RWPE2 (cell line): Measurements from ENCODE around the gene PACS1.
A peak's percentile ranks its signal among the peaks of the same experiment; 100 is the strongest.

ENCODE experiments used
- ATAC-seq: fragments of 200-7000 bp; cut with Tn5 transposase; 3 replicates; pipeline ENCODE4 v1.9.1; 2021; ENCODE audit warnings: low read depth
- DNase-seq: peaks from one replicate; pipeline ENCODE4 v3.0.0-alpha.2; 2020; ENCODE audit warnings: low spot score
- H3K27ac ChIP-seq: fragments of 450-650 bp; 2 replicates; pipeline ENCODE4 v1.5.1; 2017; ENCODE audit warnings: mild to moderate bottlenecking; ENCODE audit not compliant: poor library complexity, severe bottlenecking
- H3K27me3 ChIP-seq: fragments of 250-450 bp; sonication (Bioruptor Pico); 2 replicates; pipeline ENCODE4 v1.5.1; 2021; ENCODE audit warnings: mild to moderate bottlenecking, moderate library complexity; ENCODE audit not compliant: insufficient read depth, poor library complexity, severe bottlenecking
- H3K36me3 ChIP-seq: fragments of 250-450 bp; sonication (Bioruptor Pico); 2 replicates; pipeline ENCODE4 v1.5.1; 2020; ENCODE audit warnings: low read depth, mild to moderate bottlenecking, moderate library complexity
- H3K4me1 ChIP-seq: fragments of 250-450 bp; sonication (Bioruptor Pico); 2 replicates; pipeline ENCODE4 v1.5.1; 2021; ENCODE audit warnings: mild to moderate bottlenecking, moderate library complexity; ENCODE audit not compliant: insufficient read depth, poor library complexity, severe bottlenecking
- H3K4me3 ChIP-seq: fragments of 250-450 bp; sonication (Bioruptor Pico); 2 replicates; pipeline ENCODE4 v1.5.1; 2021; ENCODE audit warnings: mild to moderate bottlenecking, moderate library complexity; ENCODE audit not compliant: severe bottlenecking
- H3K9me3 ChIP-seq: fragments of 250-450 bp; sonication (Bioruptor Pico); 2 replicates; pipeline ENCODE4 v1.5.1; 2021; ENCODE audit warnings: mild to moderate bottlenecking, moderate library complexity; ENCODE audit not compliant: severe bottlenecking
- TF ChIP-seq, protein P1 (sequence below): fragments of 450-650 bp; IDR thresholded peaks from one replicate; pipeline ENCODE4 v1.5.1; 2017; ENCODE audit warnings: mild to moderate bottlenecking, moderate library complexity; ENCODE audit not compliant: poor library complexity, severe bottlenecking

The PACS1 gene

DNA sequence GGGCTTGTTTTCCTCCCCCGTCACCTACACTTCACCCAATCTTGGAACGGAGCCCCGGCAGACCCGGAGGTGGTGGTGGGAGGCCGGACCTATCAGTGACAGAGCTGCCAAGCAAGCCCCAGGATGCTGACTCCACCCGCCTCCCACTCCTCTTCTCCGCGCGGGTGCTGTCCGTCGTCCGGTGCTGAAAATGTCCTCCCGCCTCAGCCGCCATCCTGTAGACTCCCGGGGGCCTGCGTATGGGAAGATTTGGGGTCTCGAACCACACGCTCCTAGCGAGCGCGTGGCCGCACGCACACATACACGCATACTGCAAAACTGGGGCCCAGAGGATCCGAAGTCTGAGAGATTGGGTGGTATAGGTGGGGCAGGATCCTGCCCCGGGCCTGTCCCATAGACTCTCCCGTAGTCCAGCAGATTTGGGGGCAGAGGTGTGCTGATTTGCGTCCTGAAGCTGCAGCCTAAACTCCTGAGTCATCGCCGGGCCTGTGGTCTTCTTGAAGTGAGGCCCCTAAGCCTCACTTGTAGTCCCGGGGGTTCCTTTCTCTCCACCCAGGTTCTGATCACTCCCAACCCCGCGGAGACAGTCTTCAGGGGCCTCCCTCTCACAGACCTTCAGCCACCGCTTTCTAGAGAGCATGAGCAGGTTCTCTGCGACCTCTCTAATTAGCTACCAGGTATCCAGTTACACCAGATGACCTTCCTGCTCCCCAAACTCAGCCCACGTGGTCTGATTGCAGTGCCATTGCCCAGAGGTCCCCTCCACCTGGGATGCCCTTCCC is 219.7 kb downstream of the PACS1 start:
- peak; percentile 41 for ATAC-seq
- peak; percentile 86 for DNase-seq
- Histone ChIP-seq H3K9me3 (no peaks in the 10 kb centered on the region), H3K27me3 (peaks cover 31% of the 10 kb centered on the region), H3K4me1 (peaks cover 7% of the 10 kb centered on the region), H3K27ac (peak overlapping the region; percentile 61), H3K36me3 (peaks cover 5% of the 10 kb centered on the region; the same call in 1 of the 2 replicates), H3K4me3 (peak overlapping the region; percentile 78)
- TF ChIP-seq, protein P1, sequence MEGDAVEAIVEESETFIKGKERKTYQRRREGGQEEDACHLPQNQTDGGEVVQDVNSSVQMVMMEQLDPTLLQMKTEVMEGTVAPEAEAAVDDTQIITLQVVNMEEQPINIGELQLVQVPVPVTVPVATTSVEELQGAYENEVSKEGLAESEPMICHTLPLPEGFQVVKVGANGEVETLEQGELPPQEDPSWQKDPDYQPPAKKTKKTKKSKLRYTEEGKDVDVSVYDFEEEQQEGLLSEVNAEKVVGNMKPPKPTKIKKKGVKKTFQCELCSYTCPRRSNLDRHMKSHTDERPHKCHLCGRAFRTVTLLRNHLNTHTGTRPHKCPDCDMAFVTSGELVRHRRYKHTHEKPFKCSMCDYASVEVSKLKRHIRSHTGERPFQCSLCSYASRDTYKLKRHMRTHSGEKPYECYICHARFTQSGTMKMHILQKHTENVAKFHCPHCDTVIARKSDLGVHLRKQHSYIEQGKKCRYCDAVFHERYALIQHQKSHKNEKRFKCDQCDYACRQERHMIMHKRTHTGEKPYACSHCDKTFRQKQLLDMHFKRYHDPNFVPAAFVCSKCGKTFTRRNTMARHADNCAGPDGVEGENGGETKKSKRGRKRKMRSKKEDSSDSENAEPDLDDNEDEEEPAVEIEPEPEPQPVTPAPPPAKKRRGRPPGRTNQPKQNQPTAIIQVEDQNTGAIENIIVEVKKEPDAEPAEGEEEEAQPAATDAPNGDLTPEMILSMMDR = no peak

DNA sequence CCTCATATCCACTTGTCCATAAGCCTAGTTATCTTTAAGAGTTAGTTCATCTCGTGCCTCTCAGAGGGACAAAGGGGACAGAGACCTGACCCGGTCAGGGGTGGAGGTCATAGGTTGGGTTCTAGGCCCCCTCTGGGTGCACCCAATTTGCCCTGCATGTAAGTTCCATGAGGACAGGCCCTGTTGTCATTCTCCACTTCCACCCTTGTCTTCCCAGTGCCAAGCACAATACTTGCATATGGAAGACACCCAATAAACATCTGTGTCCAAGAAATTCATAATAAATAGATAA is 220.2 kb downstream of the PACS1 start:
- TF ChIP-seq, protein P1 = no peak
- Histone ChIP-seq H3K9me3 (no peaks in the 10 kb centered on the region), H3K4me3 (no peak overlapping the region), H3K27ac (no peak overlapping the region), H3K27me3 (peaks cover 35% of the 10 kb centered on the region), H3K36me3 (no peaks in the 10 kb centered on the region; the same call in 1 of the 2 replicates), H3K4me1 (peaks cover 7% of the 10 kb centered on the region)
- no peak for ATAC-seq
- no peak for DNase-seq

DNA sequence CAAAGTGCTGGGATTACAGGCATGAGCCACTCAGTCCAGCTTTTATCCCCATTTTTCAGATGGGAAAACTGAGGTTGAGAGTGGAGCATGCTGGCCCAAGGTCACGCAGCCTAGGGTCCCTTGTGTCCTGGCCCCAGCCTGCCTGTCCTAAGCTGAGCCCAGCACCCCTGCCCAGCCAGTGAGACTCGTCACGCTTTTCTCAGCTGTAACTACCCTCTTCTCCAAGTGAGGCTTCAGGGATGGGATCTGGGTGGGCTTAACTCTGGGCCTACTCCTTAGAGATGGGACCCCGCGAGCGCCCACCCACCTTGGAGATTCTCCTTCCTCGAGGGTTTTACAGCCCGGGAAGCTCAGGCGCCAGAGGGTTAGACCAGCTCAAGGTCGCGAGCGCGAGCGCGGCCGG is 221.2 kb downstream of the PACS1 start:
- no peaks in the 10 kb centered on the region for H3K9me3 ChIP-seq
- H3K36me3 ChIP-seq = no peaks in the 10 kb centered on the region; the same call in 1 of the 2 replicates
- no peak for ATAC-seq
- H3K27me3 ChIP-seq = peaks cover 35% of the 10 kb centered on the region
- H3K4me1 ChIP-seq = peaks cover 7% of the 10 kb centered on the region
- TF ChIP-seq, protein P1 = no peak
- H3K4me3 ChIP-seq = peak overlapping the region; percentile 36
- no peak overlapping the region for H3K27ac ChIP-seq
- no peak for DNase-seq

DNA sequence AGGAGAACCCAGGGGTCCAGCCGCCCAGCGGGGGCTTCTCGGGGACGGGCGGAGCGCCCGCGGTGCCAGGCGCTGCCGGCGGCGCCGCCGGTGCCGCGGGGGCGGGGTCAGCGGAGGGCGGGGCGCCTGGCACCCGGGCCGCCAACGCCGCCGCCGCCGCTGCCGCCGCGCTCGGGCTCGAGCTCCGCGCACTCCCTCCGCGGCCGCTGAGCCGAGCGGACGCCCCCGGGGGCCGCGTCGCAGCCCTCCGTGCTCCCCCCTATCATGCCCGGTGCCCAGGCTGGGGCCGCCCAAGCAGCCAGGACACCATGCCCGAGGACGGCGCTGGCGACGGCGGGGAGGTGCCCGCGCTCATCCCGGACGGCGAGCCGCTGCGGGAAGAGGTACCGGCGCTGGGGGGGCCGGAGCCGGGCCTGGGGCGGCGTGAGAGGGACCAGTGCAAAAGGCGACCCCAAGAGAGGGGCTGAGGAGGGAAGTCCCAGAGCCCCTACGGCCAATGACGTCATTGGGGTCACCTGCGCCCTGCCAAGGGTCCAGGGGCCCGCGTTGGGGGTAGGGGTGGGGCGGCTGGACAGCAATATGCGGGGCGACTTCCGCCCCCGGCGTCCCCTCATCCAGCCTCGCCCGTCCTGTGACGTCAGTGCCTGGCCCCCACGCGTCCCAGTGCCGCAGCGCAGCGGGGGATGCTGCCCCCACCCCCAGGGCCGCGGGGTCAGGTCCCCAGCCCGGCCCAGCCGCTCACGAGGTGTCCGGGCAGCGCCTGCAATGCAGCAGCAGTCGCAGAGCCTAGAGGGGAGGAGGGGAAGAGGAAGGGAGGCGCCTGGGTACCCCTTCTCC is 221.9 kb downstream of the PACS1 start, which contains the start of gene TMEM151A:
TSS of gene TMEM151A (plus strand) at position 189 of the 837 bp plus-strand sequence. CDS start at position 309, 120 bp downstream.
- DNase-seq (no peak), ATAC-seq (no peak)
- Histone ChIP-seq H3K27ac (no peak within 1 kb of the TSS), H3K9me3 (no peaks in the 10 kb centered on the region), H3K4me3 (peak within 1 kb of the TSS; percentile 36), H3K4me1 (peaks cover 7% of the 10 kb centered on the region), H3K27me3 (peaks cover 35% of the 10 kb centered on the region), H3K36me3 (no peaks in the 10 kb centered on the region)
- TF ChIP-seq, protein P1 = no peak
